AG10803 (cell line): ENCODE measurements around the gene RBP3.

Experiments
- DNase-seq: peaks from one replicate; pipeline ENCODE4 v3.0.0; 2010; ENCODE audit warnings: low read depth
- H3K4me3 ChIP-seq: 2 replicates; pipeline ENCODE4 v1.5.1; 2011; ENCODE audit warnings: mild to moderate bottlenecking, low read length, control low read depth
- TF ChIP-seq, protein P1 (sequence below): conservative IDR thresholded peaks from 2 replicates; pipeline ENCODE4 v1.5.1; 2011; ENCODE audit warnings: mild to moderate bottlenecking, low read length, control low read depth, inconsistent platforms

Gene RBP3

GRCh38 chr10:47335906-47336305 lies 12.3 kb upstream of the RBP3 start:
- no peak overlapping the region for H3K4me3 ChIP-seq
- DNase-seq: no peak
- TF ChIP-seq, protein P1, sequence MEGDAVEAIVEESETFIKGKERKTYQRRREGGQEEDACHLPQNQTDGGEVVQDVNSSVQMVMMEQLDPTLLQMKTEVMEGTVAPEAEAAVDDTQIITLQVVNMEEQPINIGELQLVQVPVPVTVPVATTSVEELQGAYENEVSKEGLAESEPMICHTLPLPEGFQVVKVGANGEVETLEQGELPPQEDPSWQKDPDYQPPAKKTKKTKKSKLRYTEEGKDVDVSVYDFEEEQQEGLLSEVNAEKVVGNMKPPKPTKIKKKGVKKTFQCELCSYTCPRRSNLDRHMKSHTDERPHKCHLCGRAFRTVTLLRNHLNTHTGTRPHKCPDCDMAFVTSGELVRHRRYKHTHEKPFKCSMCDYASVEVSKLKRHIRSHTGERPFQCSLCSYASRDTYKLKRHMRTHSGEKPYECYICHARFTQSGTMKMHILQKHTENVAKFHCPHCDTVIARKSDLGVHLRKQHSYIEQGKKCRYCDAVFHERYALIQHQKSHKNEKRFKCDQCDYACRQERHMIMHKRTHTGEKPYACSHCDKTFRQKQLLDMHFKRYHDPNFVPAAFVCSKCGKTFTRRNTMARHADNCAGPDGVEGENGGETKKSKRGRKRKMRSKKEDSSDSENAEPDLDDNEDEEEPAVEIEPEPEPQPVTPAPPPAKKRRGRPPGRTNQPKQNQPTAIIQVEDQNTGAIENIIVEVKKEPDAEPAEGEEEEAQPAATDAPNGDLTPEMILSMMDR: no peak

- TF ChIP-seq, protein P1: no peak
- H3K4me3 ChIP-seq: no peak overlapping the region
- no peak for DNase-seq
These were observed 11.6 kb upstream of the RBP3 start for GRCh38 chr10:47336387-47337134.

- TF ChIP-seq, protein P1: no peak
- H3K4me3 ChIP-seq: no peak overlapping the region
These were observed 10.9 kb upstream of the RBP3 start for GRCh38 chr10:47337310-47337709.

GRCh38 chr10:47339186-47339735 lies 8.9 kb upstream of the RBP3 start:
- TF ChIP-seq, protein P1: no peak
- DNase-seq: no peak
- H3K4me3 ChIP-seq: no peak overlapping the region

More at GRCh38 chr10:47337310-47337709, 10.9 kb upstream of the RBP3 start:
- no peak for DNase-seq

DNA sequence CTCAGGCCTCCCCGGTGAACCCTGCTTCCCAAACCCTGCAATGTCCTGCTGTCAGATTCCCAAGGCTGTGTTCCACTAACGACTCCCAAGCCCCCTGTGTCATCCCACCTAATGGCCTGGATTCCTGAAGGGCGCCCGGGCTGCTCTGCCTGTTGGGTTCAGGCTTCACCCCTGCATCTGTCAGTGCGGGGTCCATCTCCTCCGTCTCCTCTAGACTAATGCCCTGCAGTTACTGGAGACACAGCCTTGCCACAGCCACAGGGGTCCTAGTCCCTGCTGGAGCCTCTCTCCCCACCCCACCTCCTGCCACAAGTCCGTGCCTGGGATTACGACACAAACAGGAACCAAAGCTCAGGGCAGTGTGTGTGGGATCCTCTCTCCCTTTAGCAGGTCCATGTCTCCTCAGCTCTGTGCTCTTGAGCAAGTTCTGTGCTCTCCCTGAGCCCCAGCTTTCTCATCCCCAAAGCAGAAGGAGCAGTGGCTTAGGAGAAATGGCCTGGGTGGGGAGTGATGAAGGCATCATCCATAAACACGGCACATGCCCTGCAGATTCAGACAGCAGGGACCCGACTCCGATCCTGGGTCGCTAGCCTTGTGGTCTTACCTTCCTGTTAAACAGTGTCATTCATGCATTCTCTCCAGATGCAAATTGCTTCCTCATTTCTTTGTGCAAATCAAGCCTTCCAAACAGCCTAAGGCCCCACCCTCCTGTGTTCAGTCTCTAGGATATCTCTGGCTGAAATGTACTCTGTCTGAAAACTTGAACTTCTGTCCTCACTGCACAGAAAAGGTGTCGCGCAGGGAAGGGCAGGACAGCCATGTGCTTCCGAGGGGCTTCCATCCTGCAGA lies 8.2 kb upstream of the RBP3 start:
- DNase-seq: no peak
- no peak overlapping the region for H3K4me3 ChIP-seq
- TF ChIP-seq, protein P1: no peak

- H3K4me3 ChIP-seq: no peak overlapping the region
- TF ChIP-seq, protein P1: peak; percentile 94
- DNase-seq: peak; percentile 42
These were observed 7.5 kb upstream of the RBP3 start for GRCh38 chr10:47340608-47341170.
